AG10803 (cell line): ENCODE measurements around the gene PRR5.

Source experiments
- DNase-seq: peaks from one replicate; pipeline ENCODE4 v3.0.0; 2010; ENCODE audit warnings: low read depth
- H3K4me3 ChIP-seq: 2 replicates; pipeline ENCODE4 v1.5.1; 2011; ENCODE audit warnings: mild to moderate bottlenecking, low read length, control low read depth
- TF ChIP-seq, protein P1 (sequence below): conservative IDR thresholded peaks from 2 replicates; pipeline ENCODE4 v1.5.1; 2011; ENCODE audit warnings: mild to moderate bottlenecking, low read length, control low read depth, inconsistent platforms

PRR5 gene

DNA sequence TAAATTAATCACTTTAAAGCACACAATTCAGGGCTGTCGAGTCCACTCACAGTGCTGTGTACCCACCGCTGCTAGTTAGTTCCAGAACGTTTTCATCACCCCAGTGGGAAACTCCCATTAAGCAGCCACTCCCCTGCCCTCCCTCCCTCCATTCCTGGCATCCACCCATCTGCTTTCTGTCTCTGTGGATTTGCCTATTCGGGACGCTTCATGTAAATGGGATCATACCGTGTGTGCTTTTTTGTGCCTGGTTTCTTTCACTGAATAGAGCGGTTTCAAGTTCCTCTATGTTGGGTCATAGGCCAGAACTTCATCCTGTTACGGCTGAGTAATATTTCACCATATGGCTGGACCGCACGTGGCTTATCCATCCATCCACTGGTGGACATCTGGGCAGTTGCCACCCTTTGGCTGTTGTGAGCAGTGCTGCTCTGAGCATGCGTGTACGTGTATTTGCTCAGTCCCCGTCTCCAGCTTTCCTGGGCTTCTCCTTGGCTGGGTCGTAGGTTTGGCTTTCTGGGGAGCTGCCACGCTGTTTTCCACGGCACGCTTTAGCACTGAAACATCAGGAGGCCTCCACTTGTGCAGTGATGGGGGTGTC is 80.5 kb downstream of the PRR5 start:
- TF ChIP-seq, protein P1, sequence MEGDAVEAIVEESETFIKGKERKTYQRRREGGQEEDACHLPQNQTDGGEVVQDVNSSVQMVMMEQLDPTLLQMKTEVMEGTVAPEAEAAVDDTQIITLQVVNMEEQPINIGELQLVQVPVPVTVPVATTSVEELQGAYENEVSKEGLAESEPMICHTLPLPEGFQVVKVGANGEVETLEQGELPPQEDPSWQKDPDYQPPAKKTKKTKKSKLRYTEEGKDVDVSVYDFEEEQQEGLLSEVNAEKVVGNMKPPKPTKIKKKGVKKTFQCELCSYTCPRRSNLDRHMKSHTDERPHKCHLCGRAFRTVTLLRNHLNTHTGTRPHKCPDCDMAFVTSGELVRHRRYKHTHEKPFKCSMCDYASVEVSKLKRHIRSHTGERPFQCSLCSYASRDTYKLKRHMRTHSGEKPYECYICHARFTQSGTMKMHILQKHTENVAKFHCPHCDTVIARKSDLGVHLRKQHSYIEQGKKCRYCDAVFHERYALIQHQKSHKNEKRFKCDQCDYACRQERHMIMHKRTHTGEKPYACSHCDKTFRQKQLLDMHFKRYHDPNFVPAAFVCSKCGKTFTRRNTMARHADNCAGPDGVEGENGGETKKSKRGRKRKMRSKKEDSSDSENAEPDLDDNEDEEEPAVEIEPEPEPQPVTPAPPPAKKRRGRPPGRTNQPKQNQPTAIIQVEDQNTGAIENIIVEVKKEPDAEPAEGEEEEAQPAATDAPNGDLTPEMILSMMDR: no peak
- peak; percentile 8 for DNase-seq
- no peak overlapping the region for H3K4me3 ChIP-seq

DNA sequence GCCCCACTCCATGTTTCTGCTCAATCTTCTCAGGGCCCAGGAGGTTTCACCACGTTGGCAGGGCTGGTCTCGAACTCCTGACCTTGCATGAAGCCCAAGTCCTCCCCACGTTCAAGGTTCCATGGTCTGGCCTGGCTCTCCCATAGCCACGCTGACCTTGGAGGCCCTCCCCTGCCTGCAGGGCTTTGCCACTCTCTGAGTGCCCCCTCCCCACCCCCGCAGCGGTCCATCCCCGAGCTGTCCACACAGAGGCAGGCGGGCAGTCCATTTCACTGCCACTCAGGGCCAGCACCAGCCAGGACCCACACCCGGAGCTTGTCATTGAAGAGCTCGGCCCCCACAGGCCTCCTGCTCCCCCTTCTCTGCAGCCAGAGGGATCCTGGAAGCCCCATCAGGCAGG is 81.1 kb downstream of the PRR5 start:
- TF ChIP-seq, protein P1: no peak
- DNase-seq: no peak
- H3K4me3 ChIP-seq: no peak overlapping the region

DNA sequence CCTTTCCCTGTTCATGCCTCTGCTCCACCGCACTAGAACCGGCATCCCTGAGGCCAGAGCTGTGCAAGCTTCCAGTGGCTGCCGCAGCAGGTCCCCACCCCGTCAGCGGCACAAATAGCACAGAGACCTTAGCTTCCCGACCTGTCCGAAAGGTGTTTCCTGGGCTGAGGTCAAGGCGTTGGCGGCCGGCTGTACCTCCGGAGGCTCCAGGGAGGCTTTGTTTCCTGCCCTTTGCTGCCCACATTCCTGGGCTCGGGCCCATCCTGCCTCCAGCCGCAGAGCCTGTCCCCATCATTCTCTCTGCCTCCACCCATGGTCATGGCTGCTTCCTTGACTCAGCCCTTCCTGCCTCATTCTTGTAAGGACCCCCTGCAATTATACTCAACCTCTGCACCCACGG is 81.6 kb downstream of the PRR5 start:
- TF ChIP-seq, protein P1: no peak
- no peak for DNase-seq
- no peak overlapping the region for H3K4me3 ChIP-seq

DNA sequence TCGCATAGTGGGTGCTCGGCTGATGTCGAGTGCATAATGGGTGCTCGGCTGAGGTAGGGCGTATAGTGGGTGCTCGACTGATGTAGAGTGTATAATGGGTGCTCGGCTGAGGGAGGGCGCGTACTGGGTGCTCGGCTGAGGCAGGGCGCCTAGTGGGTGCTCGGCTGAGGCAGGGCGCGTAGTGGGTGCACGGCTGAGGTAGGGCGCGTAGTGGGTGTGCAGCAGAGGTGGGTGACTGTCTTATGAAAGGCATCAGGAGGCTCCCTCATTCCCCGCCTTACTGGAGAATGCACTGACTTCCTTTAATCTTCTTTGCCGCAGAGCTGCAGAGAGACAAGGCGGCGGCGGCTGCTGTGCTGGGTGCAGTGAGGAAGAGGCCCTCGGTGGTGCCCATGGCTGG is 84.1 kb downstream of the PRR5 start:
- DNase-seq: no peak
- no peak overlapping the region for H3K4me3 ChIP-seq
- TF ChIP-seq, protein P1: no peak

DNA sequence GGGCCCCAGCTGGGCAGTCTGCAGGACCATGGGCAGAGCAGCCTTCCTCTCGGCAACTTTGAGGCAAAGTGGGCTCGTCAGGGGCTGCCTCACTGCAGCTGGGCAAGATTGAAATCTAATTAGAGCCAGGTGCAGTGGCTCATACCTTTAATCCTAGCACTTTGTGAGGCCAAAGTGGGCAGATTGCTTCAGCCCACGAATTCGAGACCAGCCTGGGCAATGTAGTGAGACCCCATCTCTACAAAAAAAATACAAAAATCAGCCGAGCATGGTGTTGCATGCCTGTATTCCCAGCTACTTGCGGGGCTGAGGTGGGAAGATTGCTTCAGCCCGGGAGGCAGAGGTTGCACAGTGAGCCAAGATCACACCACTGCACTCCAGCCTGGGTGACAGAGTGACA is 84.6 kb downstream of the PRR5 start:
- TF ChIP-seq, protein P1: no peak
- H3K4me3 ChIP-seq: no peak overlapping the region

More for the DNA sequence above, 84.6 kb downstream of the PRR5 start:
- DNase-seq: no peak
